ENCODE results near the gene GALNT10. TPM values are rescaled to one million over a fixed set of nuclear protein-coding genes. Genes with fewer than 3 reads are reported as not detected.

The GALNT10 gene
- total and polyA plus RNA-seq, 5 donors = 3.4 to 21.7 (median 15.4) TPM

DNA sequence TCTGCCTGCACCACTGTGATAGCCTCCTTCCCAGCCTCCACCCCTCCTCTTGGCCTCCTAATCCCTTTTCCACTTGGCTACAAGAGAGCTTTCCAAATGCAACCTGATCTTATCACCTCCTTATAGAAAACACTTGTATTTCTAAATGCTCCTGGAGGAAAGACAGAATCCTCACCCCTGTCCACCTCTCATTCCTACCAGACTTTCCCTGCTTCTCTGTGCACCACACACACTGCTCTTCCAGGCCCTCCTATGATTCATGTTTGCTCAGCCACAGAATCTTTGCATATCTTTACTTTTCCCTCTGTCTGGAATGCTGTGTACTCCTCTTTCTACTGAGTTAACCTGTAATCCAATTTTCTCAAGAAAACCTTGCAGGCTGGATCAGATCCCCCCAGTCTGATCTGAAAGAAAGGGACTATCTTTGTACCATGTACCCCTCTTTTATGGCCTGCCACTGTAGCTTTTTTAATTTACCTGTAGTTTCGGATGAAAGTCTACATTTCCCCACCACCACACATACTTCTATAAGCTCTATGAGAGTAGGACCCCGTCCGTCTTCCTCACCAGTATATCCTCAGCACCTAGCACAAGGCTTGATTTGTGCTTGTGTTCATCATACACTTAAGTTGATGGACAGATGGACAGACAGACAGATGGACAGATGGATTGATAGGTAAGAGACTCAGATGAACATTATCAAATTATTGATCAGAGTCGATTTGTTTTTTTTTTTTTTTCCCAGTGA lies 95.3 kb downstream of the GALNT10 start:
- Histone ChIP-seq H3K4me1 (ENCODE audit: control insufficient read depth, insufficient read depth, low read length) (peaks cover 2% of the 10 kb centered on the region), H3K9me3 (ENCODE audit: control insufficient read depth, low read length) (no peaks in the 10 kb centered on the region), H3K27me3 (ENCODE audit: control insufficient read depth, insufficient read depth) (no peaks in the 10 kb centered on the region), H3K4me3 (ENCODE audit: low read length) (no peak overlapping the region), H3K27ac (ENCODE audit: low read length) (no peak overlapping the region)
- ATAC-seq = peak in 1 of 2 donors; percentile 44
- intact Hi-C loops (cut with DNase I) = no loop called here
- DNase-seq = no peak
- 73% methylated on average over 4 of the region's 4 CpGs for WGBS

DNA sequence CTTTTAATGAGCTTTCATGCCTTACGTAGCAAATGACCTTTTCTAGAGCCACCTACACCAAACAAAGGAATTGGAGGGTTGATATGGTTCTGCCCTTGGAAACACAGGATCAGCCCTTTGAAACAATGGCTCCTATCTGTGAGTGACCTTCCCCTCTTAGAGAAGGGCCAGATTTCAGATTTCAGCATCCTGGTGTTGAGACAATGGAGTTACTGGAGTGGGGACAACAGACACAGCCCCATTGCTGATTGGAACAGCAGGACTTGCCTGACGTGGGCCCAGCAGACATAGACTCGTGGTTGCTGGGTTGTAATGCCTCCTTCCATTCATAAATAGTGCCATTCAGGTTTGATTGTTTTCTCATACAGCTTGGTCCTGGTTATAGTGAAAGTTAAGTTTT lies 96.0 kb downstream of the GALNT10 start:
- Histone ChIP-seq H3K27me3 (ENCODE audit: control insufficient read depth, insufficient read depth) (no peaks in the 10 kb centered on the region), H3K9me3 (ENCODE audit: control insufficient read depth, low read length) (no peaks in the 10 kb centered on the region), H3K27ac (ENCODE audit: low read length) (peak overlapping the region; percentile 64), H3K4me1 (ENCODE audit: control insufficient read depth, insufficient read depth, low read length) (peaks cover 2% of the 10 kb centered on the region), H3K4me3 (ENCODE audit: low read length) (no peak overlapping the region)
- DNase-seq (peak in 1 of 3 donors; percentile 60), ATAC-seq (peak; percentile 74 to 94)
- intact Hi-C loops (cut with DNase I) = no loop called here
- WGBS = 58% methylated on average over 3 of the region's 3 CpGs

GRCh38 chr5:154287136-154287535 lies 96.6 kb downstream of the GALNT10 start:
- peak; percentile 79 to 87 for ATAC-seq
- 64% methylated on average over 5 of the region's 5 CpGs for WGBS
- Histone ChIP-seq H3K27me3 (ENCODE audit: control insufficient read depth, insufficient read depth) (no peaks in the 10 kb centered on the region), H3K4me3 (ENCODE audit: low read length) (no peak overlapping the region), H3K4me1 (ENCODE audit: control insufficient read depth, insufficient read depth, low read length) (peaks cover 2% of the 10 kb centered on the region), H3K27ac (ENCODE audit: low read length) (peak overlapping the region; percentile 64), H3K9me3 (ENCODE audit: control insufficient read depth, low read length) (no peaks in the 10 kb centered on the region)
- intact Hi-C loops (cut with DNase I) = no loop called here
- peak in 2 of 3 donors; percentile 24 to 56 for DNase-seq

GRCh38 chr5:154288145-154288544 lies 97.6 kb downstream of the GALNT10 start:
- H3K27ac ChIP-seq (ENCODE audit: low read length) = no peak overlapping the region
- no peak overlapping the region for H3K4me3 ChIP-seq (ENCODE audit: low read length)
- H3K27me3 ChIP-seq (ENCODE audit: control insufficient read depth, insufficient read depth) = no peaks in the 10 kb centered on the region
- no peaks in the 10 kb centered on the region for H3K9me3 ChIP-seq (ENCODE audit: control insufficient read depth, low read length)
- peak in 1 of 3 donors; percentile 66 for DNase-seq
- WGBS = 31% methylated on average over 2 of the region's 2 CpGs
- intact Hi-C loops (cut with DNase I) = no loop called here
- peak; percentile 11 to 64 for ATAC-seq
- peaks cover 2% of the 10 kb centered on the region for H3K4me1 ChIP-seq (ENCODE audit: control insufficient read depth, insufficient read depth, low read length)

DNA sequence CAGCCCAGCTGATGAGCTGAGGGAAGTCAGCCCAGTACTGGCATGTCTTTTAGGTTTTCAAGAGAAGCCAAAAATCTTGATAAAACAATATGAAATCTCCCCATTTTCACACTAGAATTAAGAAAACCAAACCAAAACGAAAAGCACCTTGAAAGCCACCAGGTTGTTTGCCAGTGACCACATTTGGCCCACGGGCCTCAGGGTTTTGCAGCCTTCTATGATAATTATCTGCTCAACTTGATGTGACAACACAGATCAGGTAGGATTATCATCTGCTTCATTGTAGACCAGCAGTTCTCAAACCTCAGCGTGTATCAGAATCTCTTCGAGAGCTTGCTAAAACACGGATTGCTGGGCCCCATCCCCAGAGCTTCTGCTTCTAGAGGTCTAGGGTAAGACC lies 101.4 kb downstream of the GALNT10 start:
- ATAC-seq = no peak
- Histone ChIP-seq H3K4me3 (ENCODE audit: low read length) (no peak overlapping the region), H3K4me1 (ENCODE audit: control insufficient read depth, insufficient read depth, low read length) (no peaks in the 10 kb centered on the region), H3K27ac (ENCODE audit: low read length) (no peak overlapping the region), H3K27me3 (ENCODE audit: control insufficient read depth, insufficient read depth) (no peaks in the 10 kb centered on the region), H3K9me3 (ENCODE audit: control insufficient read depth, low read length) (no peaks in the 10 kb centered on the region)
- 96% methylated on average over 5 of the region's 5 CpGs for WGBS
- intact Hi-C loops (cut with DNase I) = loop anchor here in 1 of 4 donors (2.0 kb wide), 1 partner anchor 75 kb away; no protein-coding TSS in a partner anchor
- DNase-seq = no peak

GRCh38 chr5:154293219-154293618 lies 102.7 kb downstream of the GALNT10 start:
- intact Hi-C loops (cut with DNase I) = loop anchor here in 1 of 4 donors (2.0 kb wide), 1 partner anchor 74 kb away; no protein-coding TSS in a partner anchor
- no peaks in the 10 kb centered on the region for H3K9me3 ChIP-seq (ENCODE audit: control insufficient read depth, low read length)
- ATAC-seq = no peak
- 95% methylated on average over 1 of the region's 1 CpG for WGBS
- no peaks in the 10 kb centered on the region for H3K27me3 ChIP-seq (ENCODE audit: control insufficient read depth, insufficient read depth)
- no peak overlapping the region for H3K4me3 ChIP-seq (ENCODE audit: low read length)
- DNase-seq = no peak
- H3K27ac ChIP-seq (ENCODE audit: low read length) = no peak overlapping the region
- no peaks in the 10 kb centered on the region for H3K4me1 ChIP-seq (ENCODE audit: control insufficient read depth, insufficient read depth, low read length)

- WGBS = 97% methylated on average over 1 of the region's 1 CpG
- no peaks in the 10 kb centered on the region for H3K9me3 ChIP-seq (ENCODE audit: control insufficient read depth, low read length)
- ATAC-seq (peak in 1 of 2 donors; percentile 59), DNase-seq (no peak)
- no peak overlapping the region for H3K4me3 ChIP-seq (ENCODE audit: low read length)
- H3K4me1 ChIP-seq (ENCODE audit: control insufficient read depth, insufficient read depth, low read length) = no peaks in the 10 kb centered on the region
- H3K27me3 ChIP-seq (ENCODE audit: control insufficient read depth, insufficient read depth) = no peaks in the 10 kb centered on the region
- intact Hi-C loops (cut with DNase I) = no loop called here
- H3K27ac ChIP-seq (ENCODE audit: low read length) = no peak overlapping the region
These were observed 105.0 kb downstream of the GALNT10 start for GRCh38 chr5:154295551-154295950.

DNA sequence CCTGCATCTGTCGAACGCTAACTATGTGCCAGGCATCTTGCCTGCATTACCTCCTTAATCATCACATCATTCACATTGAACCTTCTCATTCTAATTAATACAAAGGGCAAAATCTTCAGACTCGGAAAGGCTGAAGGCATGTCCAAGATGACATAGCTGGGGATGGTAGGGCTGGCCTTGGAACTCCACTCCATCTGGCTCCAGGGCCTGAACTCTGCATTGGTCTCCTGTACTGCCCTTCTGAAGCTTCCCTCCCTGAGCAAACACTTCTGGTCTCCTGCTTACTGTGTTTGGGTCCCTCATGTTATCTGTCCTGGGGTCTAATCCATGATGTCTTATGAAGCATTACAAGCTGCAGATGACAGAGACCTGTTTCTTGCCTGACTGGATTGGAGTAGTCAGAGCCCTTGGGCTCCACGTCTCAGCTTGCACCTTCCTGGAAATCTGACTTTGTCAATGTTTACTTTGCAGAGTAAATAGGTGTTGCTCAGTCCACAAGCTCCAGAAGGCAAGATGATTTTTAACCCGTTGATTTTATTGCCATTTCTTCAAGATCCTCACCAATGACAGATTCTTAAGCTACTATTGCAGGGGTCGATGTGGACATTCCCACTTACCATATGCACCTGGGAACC lies 106.1 kb downstream of the GALNT10 start:
- intact Hi-C loops (cut with DNase I) = no loop called here
- H3K4me3 ChIP-seq (ENCODE audit: low read length) = no peak overlapping the region
- 94% methylated on average over 6 of the region's 6 CpGs for WGBS

GRCh38 chr5:154298065-154298464 lies 107.5 kb downstream of the GALNT10 start:
- no peak overlapping the region for H3K27ac ChIP-seq (ENCODE audit: low read length)
- no peaks in the 10 kb centered on the region for H3K9me3 ChIP-seq (ENCODE audit: control insufficient read depth, low read length)
- WGBS = 86% methylated on average over 3 of the region's 3 CpGs
- no peak overlapping the region for H3K4me3 ChIP-seq (ENCODE audit: low read length)
- H3K4me1 ChIP-seq (ENCODE audit: control insufficient read depth, insufficient read depth, low read length) = peaks cover 3% of the 10 kb centered on the region
- no peak for DNase-seq
- H3K27me3 ChIP-seq (ENCODE audit: control insufficient read depth, insufficient read depth) = no peaks in the 10 kb centered on the region
- intact Hi-C loops (cut with DNase I) = no loop called here
- no peak for ATAC-seq

More for the DNA sequence above, 106.1 kb downstream of the GALNT10 start:
- Histone ChIP-seq H3K27me3 (ENCODE audit: control insufficient read depth, insufficient read depth) (no peaks in the 10 kb centered on the region), H3K9me3 (ENCODE audit: control insufficient read depth, low read length) (no peaks in the 10 kb centered on the region), H3K4me1 (ENCODE audit: control insufficient read depth, insufficient read depth, low read length) (no peaks in the 10 kb centered on the region), H3K27ac (ENCODE audit: low read length) (no peak overlapping the region)
- DNase-seq (no peak), ATAC-seq (no peak)

GRCh38 chr5:154300207-154300883 lies 109.8 kb downstream of the GALNT10 start:
- no peak overlapping the region for H3K4me3 ChIP-seq (ENCODE audit: low read length)
- H3K27me3 ChIP-seq (ENCODE audit: control insufficient read depth, insufficient read depth) = no peaks in the 10 kb centered on the region
- DNase-seq (no peak), ATAC-seq (no peak)
- H3K27ac ChIP-seq (ENCODE audit: low read length) = no peak overlapping the region
- peaks cover 3% of the 10 kb centered on the region for H3K4me1 ChIP-seq (ENCODE audit: control insufficient read depth, insufficient read depth, low read length)
- H3K9me3 ChIP-seq (ENCODE audit: control insufficient read depth, low read length) = no peaks in the 10 kb centered on the region
- intact Hi-C loops (cut with DNase I) = no loop called here
- WGBS = 96% methylated on average over 4 of the region's 4 CpGs

GRCh38 chr5:154301726-154302125 lies 111.2 kb downstream of the GALNT10 start:
- peaks cover 3% of the 10 kb centered on the region for H3K4me1 ChIP-seq (ENCODE audit: control insufficient read depth, insufficient read depth, low read length)
- ATAC-seq (no peak), DNase-seq (peak in 1 of 3 donors; percentile 55)
- no peaks in the 10 kb centered on the region for H3K9me3 ChIP-seq (ENCODE audit: control insufficient read depth, low read length)
- WGBS = 57% methylated on average over 3 of the region's 3 CpGs
- no peak overlapping the region for H3K4me3 ChIP-seq (ENCODE audit: low read length)
- intact Hi-C loops (cut with DNase I) = no loop called here
- no peaks in the 10 kb centered on the region for H3K27me3 ChIP-seq (ENCODE audit: control insufficient read depth, insufficient read depth)
- no peak overlapping the region for H3K27ac ChIP-seq (ENCODE audit: low read length)
